ENCODE results near the gene CRYBG1.
"Not testable (repeated sequence)": the region's sequence is repeated elsewhere in the genome, so short reads cannot be mapped to it uniquely, and the experiment has no call there.

CRYBG1 gene

DNA sequence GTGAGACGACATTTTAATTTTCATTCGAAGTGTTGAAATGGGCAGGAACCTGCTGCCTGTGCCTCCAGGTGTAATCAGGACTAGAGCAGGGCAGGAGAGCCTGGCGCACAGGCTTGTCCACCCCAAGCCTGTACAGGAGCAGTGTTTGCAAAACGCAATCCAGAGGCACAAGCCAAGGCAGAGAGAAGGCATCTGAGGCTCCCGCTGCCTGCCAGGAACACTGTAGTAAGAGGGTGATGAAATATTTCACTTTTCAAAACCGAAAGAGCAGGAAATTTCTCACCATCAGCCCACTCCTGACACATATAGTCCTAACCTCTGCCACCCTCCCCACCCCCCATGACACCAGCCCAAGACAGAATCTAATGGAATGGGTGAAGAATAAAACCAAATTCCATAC, 136.3 kb downstream of the CRYBG1 start:
- DNase-seq (ENCODE audit: low read depth) = no peak

DNA sequence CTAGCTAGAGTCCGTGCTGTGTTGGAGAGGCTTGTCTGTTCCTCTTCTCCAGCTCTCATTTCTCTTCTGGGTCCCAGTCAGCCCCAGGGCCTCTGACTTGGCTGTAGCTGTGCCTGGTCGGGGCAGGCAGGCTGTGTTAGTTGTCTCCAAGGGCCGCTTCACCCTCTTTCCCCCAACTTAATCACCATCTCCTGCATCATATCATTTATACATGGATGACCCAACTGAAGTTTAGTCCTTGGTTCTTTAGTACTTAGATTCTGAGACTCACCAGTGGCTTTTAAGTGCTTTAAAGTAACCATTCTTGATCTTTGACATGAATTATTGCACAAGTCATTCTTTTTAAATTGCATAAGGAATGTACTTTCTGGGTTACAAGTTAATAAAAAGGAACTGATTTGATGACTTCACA, 141.4 kb downstream of the CRYBG1 start:
- DNase-seq (ENCODE audit: low read depth) = no peak

DNA sequence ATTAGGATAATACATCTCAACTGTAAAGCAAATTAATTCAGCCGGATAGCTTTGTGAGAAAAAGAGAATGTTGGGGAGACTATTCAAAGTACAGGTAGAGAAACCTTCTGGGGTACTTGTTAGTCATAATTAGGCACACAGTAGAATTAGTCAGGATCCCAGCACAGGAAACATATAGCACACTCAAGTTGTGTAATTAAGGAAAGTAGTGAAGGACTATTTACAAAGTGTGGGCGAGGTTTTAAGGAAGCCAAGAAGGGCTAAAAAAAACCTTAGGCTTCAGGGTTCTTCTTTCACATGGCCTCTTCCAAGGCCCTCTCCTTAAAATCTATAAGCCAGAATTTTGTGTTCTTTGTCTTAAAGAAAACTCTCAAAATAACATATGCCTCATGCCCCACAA, 142.0 kb downstream of the CRYBG1 start:
- DNase-seq (ENCODE audit: low read depth) = no peak

DNA sequence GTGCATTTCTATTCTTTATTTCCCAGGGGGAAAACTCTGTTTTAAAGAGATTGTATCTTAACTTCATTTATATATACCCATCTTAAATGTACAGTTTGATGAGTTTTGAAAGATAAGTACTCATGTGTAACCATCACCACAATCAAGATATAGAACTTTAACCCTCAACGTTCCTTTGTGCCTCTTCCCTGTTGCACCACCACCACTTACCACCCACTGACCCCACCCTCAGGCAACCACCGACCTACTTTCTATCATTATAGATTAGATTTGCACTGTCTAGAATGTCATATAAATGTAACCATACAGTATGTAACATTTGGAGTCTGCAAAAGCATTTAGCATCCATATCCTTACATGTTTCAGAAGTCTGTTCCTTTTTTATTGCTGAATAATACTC, 147.8 kb downstream of the CRYBG1 start:
- DNase-seq (ENCODE audit: low read depth) = no peak

DNA sequence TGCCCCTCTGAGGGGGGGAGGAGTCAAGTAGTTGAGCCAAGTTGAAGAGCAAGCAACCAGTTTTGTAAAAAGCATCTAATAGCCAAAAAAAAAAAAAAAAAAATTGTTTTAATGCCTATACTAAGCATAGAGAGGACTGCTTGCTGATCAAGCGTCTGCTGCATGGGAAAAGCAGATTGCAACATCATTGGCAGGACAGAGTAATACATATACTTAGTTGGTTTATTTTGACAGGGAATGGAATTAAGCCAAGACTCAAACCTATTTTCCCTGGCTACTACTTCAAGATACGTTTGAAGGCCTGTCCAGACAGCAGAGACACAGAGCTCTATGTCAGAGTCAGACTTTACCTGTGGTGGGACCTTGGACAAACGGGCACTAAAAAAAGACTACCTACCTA, 148.3 kb downstream of the CRYBG1 start:
- no peak for DNase-seq (ENCODE audit: low read depth)

DNA sequence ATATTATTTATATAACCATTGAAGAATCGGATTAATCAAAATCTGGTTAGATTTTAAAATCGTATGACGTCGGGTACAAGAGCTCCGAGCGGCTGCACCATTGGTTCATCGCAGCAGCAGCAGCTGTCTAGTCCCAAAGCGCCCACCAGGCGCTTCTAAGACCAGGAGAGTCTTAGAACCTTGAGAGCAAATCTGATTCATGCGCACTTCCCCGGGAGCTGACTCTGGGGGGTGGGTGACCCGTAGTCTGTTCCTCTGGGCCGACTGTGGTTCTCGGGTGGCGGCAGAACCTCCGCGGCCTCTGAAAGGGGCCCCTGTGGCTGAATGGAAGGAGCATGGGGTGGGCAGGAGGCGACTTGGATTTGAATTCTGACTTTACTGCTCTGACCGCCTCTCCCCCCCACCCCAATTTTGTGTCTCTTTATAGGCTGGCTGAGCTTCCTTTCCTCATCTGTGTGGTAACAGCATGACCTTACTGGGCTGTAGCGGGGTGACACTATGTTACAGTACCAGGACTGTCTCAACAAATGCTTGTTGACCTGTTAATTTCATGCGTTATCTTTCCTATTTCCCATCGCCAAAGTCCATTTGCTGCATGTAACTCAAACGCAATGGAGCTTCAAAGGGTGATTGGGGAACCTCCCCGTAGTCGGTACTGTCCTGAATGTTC, 149.0 kb downstream of the CRYBG1 start:
- no peak for DNase-seq (ENCODE audit: low read depth)

DNA sequence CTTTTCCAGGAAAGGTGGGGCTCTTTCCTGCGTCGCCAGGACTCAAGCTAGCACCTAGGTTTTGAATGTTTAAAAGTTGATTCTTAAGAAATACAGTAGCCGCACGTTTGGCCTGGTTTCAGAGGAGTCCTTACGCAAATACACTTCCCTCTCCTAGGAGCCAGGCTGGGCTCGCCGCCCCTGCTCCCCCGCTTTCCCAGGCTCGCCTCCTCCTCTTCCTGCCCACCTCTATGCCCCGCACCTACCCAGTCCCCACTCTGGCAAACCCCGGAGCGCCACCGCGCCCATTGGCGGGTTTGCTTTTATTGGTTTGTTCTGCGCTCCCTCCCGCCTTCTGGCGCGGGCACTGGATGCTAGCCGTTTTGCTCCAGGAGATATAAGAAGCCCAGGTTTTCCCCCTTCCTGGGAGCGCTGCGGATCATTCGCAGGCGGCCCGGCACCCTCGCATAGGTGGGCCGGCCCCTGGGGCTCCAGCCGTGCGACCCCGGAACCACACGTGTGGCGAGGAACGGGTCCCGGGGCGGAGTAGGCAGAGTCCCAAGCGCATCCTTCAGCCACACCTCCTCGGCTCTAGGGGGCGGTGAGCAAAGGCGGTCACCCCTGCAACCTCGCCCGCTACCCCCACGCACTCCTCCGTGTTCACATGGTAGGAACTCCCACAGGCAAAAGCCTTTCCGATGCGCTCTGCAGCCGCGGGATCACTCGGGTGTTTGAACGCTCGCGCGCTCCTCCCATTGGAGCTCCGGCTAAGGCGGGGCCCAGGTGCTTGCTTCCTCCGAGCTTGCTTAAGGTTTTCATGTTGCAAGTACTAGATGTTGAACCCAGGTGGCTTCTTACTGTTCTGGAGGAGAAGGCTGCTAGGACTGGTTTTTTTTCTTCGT, 149.8 kb downstream of the CRYBG1 start:
- DNase-seq (ENCODE audit: low read depth) = no peak

DNA sequence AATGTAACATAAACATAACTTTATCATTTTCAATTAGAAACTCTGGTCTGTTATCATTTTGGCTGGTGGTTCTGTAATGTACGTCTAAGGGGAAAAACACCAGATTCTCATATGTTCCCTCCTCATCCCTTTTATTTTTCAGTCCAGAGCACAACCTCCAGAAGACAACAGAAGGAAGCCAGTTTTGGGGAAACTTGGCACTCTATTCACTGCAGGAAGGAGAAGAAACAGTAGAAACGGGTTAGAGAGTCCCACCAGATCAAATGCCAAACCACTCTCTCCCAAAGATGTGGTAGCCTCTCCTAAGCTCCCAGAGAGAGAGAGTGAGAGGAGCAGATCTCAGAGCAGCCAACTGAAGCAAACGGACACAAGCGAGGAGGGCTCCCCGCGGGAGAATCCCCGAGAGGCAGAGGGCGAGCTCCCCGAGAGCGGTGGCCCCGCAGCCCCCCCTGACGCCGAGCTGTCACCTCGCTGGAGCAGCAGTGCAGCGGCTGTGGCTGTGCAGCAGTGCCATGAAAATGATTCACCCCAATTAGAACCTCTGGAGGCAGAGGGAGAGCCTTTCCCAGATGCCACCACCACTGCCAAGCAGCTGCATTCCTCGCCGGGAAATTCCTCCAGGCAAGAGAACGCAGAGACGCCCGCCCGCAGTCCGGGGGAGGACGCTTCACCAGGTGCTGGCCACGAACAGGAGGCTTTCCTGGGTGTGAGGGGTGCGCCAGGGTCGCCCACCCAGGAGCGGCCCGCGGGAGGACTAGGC, 151.0 kb downstream of the CRYBG1 start:
- DNase-seq (ENCODE audit: low read depth) = no peak

DNA sequence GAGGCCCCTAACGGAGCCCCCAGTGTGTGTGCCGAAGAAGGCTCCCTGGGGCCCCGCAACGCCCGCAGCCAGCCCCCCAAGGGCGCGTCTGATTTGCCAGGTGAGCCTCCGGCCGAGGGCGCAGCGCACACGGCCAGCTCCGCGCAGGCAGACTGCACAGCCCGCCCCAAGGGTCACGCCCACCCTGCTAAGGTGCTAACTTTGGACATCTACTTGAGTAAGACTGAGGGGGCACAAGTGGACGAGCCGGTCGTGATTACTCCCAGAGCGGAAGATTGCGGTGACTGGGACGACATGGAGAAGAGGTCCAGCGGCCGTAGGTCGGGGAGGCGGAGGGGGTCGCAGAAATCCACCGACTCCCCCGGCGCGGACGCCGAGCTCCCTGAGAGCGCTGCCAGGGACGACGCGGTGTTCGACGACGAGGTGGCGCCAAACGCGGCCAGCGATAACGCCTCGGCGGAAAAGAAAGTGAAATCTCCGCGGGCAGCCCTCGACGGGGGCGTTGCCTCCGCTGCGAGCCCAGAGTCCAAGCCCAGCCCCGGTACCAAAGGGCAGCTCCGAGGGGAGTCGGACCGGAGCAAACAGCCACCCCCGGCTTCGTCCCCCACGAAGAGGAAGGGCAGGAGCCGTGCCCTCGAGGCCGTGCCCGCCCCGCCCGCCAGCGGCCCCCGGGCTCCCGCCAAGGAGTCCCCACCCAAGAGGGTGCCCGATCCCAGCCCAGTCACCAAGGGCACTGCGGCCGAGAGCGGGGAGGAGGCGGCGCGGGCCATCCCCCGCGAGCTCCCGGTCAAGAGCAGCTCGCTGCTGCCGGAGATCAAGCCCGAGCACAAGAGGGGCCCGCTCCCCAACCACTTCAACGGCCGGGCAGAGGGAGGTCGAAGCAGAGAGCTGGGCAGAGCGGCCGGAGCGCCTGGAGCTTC, 151.8 kb downstream of the CRYBG1 start:
- peak; percentile 30 for DNase-seq (ENCODE audit: low read depth)

DNA sequence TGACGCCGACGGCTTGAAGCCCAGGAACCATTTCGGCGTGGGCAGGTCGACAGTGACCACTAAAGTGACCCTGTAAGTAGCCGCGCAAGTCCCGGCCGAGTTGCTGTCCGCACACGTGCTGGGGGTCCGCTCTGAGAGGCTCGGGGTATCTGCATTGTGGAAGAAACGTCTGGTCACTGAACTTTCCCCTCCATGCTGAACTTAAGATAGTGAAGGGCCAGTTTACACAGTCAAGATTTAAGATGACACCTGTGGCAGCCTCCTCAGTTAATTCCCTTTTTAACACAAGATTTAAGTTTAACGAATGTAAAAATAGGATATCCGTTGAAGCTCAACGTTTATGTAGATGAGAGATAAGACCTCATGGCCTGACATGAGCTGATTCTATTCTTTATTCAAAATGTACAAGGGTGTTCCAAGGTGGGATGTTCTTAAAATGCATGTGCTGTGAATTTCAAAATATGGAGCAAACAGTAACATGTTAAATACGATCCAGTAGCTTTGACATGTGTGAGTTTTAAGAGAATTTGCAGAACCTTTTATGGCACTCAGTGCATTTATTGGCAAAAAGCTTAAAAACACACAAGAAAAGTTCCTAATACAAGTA, 152.6 kb downstream of the CRYBG1 start:
- DNase-seq (ENCODE audit: low read depth) = no peak

DNA sequence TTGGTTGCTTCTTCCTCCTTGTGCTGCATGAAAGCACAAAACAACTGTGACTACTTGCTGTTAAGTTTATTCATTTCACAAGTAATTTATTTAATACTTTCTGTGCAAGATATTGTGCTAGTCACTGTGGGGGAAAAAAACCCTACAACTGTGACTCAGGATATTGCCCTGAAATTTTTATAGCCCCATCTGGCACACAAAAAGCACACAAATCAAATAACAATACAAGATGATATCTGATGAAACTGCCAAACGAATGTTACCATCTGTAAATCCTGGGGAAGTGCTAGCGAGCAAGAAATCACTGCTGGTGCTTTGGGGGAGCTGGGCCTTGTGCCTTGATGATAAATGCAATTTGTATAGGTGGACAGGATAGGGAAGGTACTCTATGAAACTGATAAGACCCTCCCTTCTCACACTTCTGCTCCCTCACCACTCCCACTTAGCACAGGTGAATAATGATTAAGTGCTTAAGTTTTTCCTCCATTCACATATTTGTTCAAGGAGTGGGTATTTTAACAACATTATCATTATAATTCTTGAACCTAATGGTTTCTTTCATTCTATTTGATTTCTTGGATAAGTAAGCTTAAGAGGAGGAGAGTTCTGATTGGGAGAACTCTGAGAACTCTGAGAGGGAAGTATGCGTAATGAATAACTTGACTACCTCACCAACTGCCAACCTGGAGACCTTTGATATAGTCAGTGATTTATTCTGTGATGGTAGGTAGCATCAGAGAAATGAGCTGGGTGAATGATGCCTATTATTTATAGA, 153.5 kb downstream of the CRYBG1 start:
- DNase-seq (ENCODE audit: low read depth) = peak; percentile 67

DNA sequence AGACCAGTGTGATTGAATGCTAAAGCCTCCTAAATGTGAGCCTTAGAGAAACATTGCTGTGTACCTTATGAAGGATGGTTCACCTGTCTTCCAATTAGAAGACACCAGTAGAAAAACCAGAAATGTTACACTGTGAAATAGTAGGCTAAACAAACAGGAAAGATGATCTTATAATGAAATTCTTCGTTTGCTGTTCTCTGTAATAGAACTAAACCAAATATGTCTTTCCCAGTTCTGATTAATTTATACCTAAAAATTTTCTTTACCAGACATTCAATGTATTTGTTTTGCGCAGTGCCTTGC, 154.0 kb downstream of the CRYBG1 start:
- DNase-seq (ENCODE audit: low read depth) = no peak

DNA sequence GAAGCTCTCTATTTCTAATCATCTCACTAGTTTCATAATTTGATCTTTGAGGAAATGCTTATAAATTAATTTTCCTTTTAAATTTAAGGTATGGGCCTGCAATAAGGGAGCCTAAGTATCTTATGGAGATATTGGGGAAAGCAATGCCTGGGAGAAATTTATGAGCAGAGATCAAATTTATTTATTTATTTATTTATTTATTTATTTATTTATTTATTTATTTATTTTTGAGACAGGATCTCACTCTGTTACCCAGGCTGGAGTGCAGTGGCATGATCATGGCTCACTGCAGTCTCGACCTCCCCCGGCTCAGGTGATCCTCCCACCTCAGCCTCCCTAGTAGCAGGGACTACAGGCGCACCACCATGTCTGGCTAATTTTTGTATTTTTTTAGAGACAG, 155.1 kb downstream of the CRYBG1 start:
- DNase-seq (ENCODE audit: low read depth) = not testable (repeated sequence)

DNA sequence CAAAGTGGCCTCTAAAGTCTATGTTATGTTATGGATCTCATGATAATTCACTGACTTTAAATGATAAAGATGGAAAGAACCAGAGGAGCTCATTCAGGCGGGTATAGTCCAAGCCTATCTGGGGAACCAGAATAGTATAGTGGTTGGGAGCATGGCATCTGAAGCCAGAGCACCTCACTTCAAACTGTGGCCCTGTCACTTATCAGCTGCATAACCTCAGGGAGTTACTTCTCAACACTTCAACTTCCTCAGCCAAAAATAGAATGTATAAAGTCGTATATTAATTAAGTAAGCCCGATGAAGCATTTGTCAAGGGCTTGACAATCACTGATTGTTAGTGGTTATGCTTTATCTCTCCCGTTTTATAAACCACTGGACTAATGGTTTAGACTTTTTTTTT, 156.1 kb downstream of the CRYBG1 start:
- DNase-seq (ENCODE audit: low read depth) = no peak

DNA sequence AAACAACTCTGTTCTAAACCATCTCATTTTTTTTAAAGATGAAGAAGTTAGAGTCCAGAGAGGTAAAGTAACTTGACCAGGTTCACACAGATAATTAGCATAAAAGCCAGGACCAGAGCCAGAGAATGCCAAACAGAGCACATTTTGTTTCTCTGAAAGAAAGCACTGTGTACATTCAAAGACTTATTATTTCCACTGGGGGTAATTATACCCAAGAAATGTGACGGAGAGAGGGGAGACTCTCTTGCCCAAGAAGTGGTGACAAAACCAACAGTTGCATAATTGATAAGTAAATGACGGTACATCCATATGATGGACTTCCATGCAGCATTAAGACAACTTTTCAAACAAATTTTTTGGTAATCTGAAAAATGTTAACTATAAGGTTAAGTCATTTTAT, 157.2 kb downstream of the CRYBG1 start:
- no peak for DNase-seq (ENCODE audit: low read depth)

DNA sequence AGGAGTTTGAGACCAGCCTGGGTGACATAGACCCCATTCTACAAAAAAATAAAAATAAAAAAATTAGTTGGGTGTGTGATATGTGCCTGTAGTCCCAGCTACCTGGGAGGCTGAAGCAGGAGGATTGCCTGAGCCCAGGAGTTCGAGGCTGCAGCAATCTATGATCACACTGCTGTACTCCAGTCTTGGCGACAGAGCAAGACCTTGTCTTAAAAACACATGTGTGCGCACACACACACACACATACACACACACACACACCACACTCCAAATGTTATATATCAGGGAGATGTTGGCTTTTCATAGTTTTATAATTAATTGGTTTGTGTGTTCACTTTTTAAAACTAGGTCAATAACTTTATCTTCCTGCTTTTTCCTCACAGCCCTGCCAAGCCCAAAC, 158.2 kb downstream of the CRYBG1 start:
- no peak for DNase-seq (ENCODE audit: low read depth)

DNA sequence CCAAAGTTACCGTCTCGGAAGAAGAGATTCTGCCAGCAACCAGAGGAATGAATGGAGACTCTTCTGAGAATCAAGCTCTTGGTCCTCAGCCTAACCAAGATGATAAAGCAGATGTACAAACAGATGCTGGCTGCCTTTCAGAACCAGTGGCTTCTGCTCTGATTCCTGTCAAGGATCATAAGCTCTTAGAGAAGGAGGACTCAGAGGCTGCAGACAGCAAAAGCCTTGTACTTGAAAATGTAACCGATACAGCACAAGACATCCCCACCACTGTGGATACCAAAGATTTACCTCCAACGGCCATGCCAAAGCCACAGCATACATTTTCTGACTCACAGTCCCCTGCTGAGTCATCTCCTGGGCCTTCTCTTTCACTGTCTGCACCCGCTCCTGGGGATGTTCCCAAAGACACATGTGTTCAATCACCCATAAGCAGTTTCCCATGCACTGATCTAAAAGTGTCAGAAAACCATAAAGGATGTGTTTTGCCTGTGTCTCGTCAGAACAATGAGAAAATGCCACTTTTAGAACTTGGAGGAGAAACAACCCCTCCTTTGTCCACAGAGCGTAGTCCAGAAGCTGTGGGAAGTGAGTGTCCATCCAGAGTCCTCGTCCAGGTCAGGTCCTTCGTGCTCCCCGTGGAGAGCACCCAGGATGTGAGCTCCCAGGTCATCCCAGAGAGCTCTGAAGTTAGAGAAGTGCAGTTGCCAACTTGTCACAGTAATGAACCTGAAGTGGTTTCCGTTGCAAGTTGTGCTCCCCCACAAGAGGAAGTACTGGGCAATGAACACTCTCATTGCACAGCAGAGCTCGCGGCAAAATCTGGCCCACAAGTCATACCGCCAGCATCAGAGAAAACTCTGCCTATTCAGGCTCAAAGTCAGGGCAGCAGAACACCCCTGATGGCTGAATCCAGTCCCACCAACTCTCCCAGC, 159.2 kb downstream of the CRYBG1 start:
- peak; percentile 97 for DNase-seq (ENCODE audit: low read depth)

DNA sequence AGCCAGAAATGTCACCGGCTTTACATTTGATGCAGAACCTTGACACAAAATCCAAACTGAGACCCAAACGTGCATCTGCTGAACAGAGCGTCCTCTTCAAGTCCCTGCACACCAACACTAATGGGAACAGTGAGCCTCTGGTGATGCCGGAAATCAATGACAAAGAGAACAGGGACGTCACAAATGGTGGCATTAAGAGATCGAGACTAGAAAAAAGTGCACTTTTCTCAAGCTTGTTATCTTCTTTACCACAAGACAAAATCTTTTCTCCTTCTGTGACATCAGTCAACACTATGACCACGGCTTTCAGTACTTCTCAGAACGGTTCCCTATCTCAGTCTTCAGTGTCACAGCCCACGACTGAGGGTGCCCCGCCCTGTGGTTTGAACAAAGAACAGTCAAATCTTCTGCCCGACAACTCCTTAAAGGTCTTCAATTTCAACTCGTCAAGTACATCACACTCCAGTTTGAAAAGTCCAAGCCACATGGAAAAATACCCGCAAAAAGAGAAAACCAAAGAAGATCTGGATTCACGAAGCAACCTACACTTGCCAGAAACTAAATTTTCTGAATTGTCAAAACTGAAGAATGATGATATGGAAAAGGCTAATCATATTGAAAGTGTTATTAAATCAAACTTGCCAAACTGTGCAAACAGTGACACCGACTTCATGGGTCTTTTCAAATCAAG, 160.3 kb downstream of the CRYBG1 start:
- no peak for DNase-seq (ENCODE audit: low read depth)

Data from GM04504 (cell line).